Calu3 (cell line): ENCODE results near the gene ZKSCAN5. TPM values are rescaled to one million over a fixed set of nuclear protein-coding genes. Genes with fewer than 3 reads are reported as not detected.

Source experiments
- BruUV-seq: library from RNA; stranded (reverse); fragments of 400-500 nt; replicated peaks from 2 replicates; lab custom pipeline; 2021; lab: Mats Ljungman, UMichigan
- CTCF ChIA-PET: fragments of 300-600 bp; sonication (Branson Sonifier 250); formaldehyde crosslinking; loops from one replicate; lab custom pipeline; 2022; ENCODE audit warnings: antibody characterized with exemption; lab: Charles Lee
- DNase-seq: peaks from one replicate; pipeline ENCODE4 v3.0.0; 2022
- H3K27ac Mint-ChIP-seq: one replicate; pipeline ENCODE4 v1.8.0; 2022; ENCODE audit warnings: mixed read lengths; ENCODE audit not compliant: unreplicated experiment
- H3K27me3 Mint-ChIP-seq: one replicate; pipeline ENCODE4 v1.8.0; 2022; ENCODE audit warnings: mixed read lengths; ENCODE audit not compliant: unreplicated experiment
- H3K36me3 Mint-ChIP-seq: one replicate; pipeline ENCODE4 v1.8.0; 2022; ENCODE audit warnings: mild to moderate bottlenecking, moderate library complexity, mixed read lengths; ENCODE audit not compliant: insufficient read depth, unreplicated experiment
- H3K4me1 Mint-ChIP-seq: one replicate; pipeline ENCODE4 v1.8.0; 2022; ENCODE audit warnings: mild to moderate bottlenecking, low read depth, mixed read lengths; ENCODE audit not compliant: unreplicated experiment
- H3K4me3 Mint-ChIP-seq: one replicate; pipeline ENCODE4 v1.8.0; 2022; ENCODE audit warnings: mild to moderate bottlenecking, low read depth, moderate library complexity, mixed read lengths; ENCODE audit not compliant: unreplicated experiment
- H3K9me3 Mint-ChIP-seq: one replicate; pipeline ENCODE4 v1.8.0; 2022; ENCODE audit warnings: low read depth, mixed read lengths; ENCODE audit not compliant: unreplicated experiment
- intact Hi-C: fragments of 100-400 bp; cut with micrococcal nuclease; formaldehyde crosslinking; loops from one replicate; pipeline ENCODE4 v1.10.0; 2022; ENCODE audit not compliant: unreplicated experiment
- total RNA-seq: library from RNA; stranded (reverse); gene quantifications from 2 replicates; pipeline ENCODE4 v1.2.3, GENCODE V29; 2022
- TF ChIP-seq, protein P1 (sequence below): fragments of 200-600 bp; IDR thresholded peaks from one replicate; pipeline ENCODE4 v1.8.0; 2022; ENCODE audit warnings: antibody characterized with exemption; ENCODE audit not compliant: unreplicated experiment

ZKSCAN5 gene
- total RNA-seq, 1 experiment from 2014 or later: 6.1 TPM

DNA sequence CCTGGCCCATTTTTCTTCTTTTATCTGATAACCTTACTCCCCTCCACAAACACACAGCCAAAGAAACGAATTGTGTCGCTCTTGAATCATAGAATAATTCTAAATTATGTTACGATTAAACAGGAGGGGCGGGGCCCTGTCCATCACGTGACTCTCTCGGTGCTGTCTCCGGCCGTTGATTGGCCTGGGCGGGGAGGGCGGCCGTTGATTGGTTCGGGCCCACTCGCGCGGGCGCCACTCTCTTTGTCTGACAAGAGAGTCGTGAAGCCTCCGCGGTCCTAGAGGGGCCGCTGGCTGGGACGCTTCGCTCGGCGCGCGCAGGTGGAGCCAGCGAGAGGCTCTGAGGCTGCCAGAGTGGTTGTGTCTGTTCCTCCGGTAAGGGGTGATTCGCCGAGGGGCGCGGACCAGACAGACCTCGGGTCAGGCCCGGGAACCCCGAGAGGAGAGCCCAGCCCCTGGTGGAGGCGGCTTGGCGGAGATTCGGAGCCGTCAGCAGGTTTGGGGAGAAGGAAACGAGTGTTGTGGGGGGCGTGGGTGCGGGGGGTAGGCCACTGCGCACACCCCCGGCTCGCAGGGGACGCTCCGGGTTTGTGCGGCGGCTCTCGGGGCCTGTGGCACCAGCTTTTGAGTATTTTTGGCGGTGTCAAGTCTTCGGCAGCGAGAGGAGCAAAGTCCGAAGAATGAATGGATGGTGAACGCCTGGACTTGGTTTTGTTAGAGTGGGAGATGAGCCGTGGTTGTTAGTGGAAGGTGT lies 31.7 kb upstream of the ZKSCAN5 start, which contains the start of gene ZNF789:
TSS of gene ZNF789 (plus strand) at position 330 of the 754 bp plus-strand sequence. CDS start 3,567 bp downstream, outside the sequence.
- TF ChIP-seq, protein P1, sequence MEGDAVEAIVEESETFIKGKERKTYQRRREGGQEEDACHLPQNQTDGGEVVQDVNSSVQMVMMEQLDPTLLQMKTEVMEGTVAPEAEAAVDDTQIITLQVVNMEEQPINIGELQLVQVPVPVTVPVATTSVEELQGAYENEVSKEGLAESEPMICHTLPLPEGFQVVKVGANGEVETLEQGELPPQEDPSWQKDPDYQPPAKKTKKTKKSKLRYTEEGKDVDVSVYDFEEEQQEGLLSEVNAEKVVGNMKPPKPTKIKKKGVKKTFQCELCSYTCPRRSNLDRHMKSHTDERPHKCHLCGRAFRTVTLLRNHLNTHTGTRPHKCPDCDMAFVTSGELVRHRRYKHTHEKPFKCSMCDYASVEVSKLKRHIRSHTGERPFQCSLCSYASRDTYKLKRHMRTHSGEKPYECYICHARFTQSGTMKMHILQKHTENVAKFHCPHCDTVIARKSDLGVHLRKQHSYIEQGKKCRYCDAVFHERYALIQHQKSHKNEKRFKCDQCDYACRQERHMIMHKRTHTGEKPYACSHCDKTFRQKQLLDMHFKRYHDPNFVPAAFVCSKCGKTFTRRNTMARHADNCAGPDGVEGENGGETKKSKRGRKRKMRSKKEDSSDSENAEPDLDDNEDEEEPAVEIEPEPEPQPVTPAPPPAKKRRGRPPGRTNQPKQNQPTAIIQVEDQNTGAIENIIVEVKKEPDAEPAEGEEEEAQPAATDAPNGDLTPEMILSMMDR: no peak
- DNase-seq: peak; percentile 94
- CTCF ChIA-PET: interaction anchor here (1.3 kb wide), 1 partner anchor 143 kb away, joined by 3 read pairs; no protein-coding TSS in a partner anchor
- Mint-ChIP-seq H3K27me3 (no peaks in the 10 kb centered on the region), H3K36me3 (peaks cover 25% of the 10 kb centered on the region), H3K27ac (peak within 1 kb of the TSS; percentile 93), H3K4me1 (no peaks in the 10 kb centered on the region), H3K9me3 (no peaks in the 10 kb centered on the region), H3K4me3 (peak within 1 kb of the TSS; percentile 100)
- intact Hi-C loops: no loop called here
- BruUV-seq: no TSS peak

DNA sequence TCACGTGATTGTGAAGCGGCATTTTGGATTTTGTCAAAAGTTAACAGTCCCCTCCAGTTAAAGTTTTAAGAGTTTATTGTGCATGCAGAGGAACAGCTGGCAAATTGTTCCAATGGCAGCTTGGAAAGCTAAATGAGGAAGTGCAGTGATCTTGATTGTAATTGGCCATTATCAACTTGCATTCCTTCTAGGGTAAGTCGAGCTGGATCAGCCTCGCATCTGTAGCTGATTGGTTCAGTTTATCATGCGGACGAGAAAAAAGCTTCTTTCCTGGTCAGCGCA lies 31.2 kb upstream of the ZKSCAN5 start:
- TSS peak; percentile 81 for BruUV-seq
- intact Hi-C loops: no loop called here
- CTCF ChIA-PET: interaction anchor here (1.3 kb wide), 1 partner anchor 142 kb away, joined by 3 read pairs; no protein-coding TSS in a partner anchor
- no peaks in the 10 kb centered on the region for H3K4me1 Mint-ChIP-seq
- H3K9me3 Mint-ChIP-seq: no peaks in the 10 kb centered on the region
- peaks cover 25% of the 10 kb centered on the region for H3K36me3 Mint-ChIP-seq
- TF ChIP-seq, protein P1: no peak
- DNase-seq: no peak
- peak overlapping the region; percentile 100 for H3K4me3 Mint-ChIP-seq
- no peaks in the 10 kb centered on the region for H3K27me3 Mint-ChIP-seq
- peak overlapping the region; percentile 93 for H3K27ac Mint-ChIP-seq

DNA sequence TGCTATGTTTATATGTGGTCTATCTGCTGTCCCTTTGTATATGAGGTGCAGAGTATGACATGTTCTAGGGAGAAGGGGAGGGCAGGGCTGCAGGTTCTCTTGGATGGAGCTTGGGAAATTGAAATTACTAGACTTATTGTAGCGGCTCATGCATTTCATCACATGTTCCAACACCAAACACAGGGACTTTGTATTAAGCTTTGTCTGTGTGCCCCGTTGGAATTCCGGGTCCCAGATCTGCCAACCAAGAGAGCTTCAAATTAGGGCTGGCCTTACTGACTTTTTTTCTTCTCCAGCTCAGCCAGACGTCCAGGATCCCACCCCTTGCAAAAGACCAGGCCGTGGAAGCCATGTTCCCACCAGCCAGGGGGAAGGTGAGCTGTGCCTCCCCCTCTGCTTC lies 28.4 kb upstream of the ZKSCAN5 start:
- BruUV-seq: no TSS peak
- no peaks in the 10 kb centered on the region for H3K9me3 Mint-ChIP-seq
- H3K4me1 Mint-ChIP-seq: no peaks in the 10 kb centered on the region
- H3K36me3 Mint-ChIP-seq: peaks cover 24% of the 10 kb centered on the region
- DNase-seq: no peak
- no peak overlapping the region for H3K4me3 Mint-ChIP-seq
- no peak overlapping the region for H3K27ac Mint-ChIP-seq
- CTCF ChIA-PET: no interaction called here
- no peaks in the 10 kb centered on the region for H3K27me3 Mint-ChIP-seq
- intact Hi-C loops: no loop called here
- TF ChIP-seq, protein P1: no peak

DNA sequence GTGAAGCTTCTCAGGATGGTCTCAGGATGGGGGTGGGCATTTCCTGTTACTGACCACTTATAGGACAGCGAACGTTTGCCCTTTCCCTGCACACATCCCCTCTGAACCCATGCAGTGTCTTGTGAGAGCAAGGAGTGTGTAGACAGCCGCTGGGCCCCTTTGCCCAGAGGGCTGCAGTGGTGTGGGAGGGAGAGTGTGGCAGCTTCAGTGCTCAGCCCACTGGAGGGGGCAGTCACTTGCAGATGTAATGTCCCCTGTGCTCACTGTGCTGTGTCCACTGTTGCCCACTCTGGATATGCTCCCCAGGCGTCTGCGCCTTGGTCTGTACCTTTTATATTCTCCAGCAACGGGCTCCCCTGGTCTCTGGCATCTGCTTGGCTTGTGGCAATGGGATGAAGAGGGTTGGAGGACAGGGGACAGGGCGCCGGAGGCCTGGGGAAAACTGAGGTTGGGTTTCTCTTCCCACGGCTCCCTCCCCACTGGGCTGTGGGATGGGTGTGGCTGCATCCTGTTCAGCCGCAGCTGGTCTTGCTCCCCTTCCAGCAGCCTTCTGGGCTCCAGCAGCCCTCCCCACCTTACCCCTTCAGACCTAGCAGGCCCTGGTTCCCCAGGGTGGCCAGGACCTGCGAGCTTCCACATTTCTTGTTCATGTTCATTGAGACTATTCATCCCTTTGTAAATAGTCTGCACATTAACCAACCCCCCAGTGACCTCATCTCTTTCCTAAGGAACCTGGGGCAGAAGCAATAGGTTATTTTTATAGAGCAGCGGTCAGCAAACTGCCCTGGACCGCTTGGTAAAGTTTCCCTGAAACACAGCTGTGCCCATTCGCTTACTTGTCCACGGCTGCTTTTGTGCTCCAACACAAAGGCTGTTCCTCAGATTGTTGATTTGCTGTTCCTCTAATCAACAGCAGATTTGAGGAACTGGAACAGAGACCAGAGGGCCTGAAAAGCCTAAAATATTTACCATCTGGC lies 25.7 kb upstream of the ZKSCAN5 start:
- H3K4me1 Mint-ChIP-seq: no peaks in the 10 kb centered on the region
- H3K27ac Mint-ChIP-seq: no peak overlapping the region
- CTCF ChIA-PET: no interaction called here
- H3K27me3 Mint-ChIP-seq: no peaks in the 10 kb centered on the region
- H3K36me3 Mint-ChIP-seq: peaks cover 5% of the 10 kb centered on the region
- H3K4me3 Mint-ChIP-seq: no peak overlapping the region
- TF ChIP-seq, protein P1: no peak
- no peak for DNase-seq
- intact Hi-C loops: no loop called here
- no TSS peak for BruUV-seq
- H3K9me3 Mint-ChIP-seq: no peaks in the 10 kb centered on the region
